GM12864 (cell line): ENCODE measurements around the gene FAM217A.
"Not testable (repeated sequence)": the region's sequence is repeated elsewhere in the genome, so short reads cannot be mapped to it uniquely, and the experiment has no call there.

ENCODE experiments used
- DNase-seq: peaks from one replicate; pipeline ENCODE4 v3.0.0-alpha.2; 2011; ENCODE audit warnings: low read depth
- H3K4me3 ChIP-seq: 2 replicates; pipeline ENCODE4 v1.5.1; 2011; ENCODE audit warnings: mild to moderate bottlenecking, low read depth, low read length, control low read depth
- TF ChIP-seq, protein P1 (sequence below): IDR thresholded peaks from 2 replicates; pipeline ENCODE4 v1.5.1; 2011; ENCODE audit warnings: low read depth, mild to moderate bottlenecking, moderate library complexity, low read length, control low read depth, inconsistent platforms; ENCODE audit errors: missing control alignments

The FAM217A gene

DNA sequence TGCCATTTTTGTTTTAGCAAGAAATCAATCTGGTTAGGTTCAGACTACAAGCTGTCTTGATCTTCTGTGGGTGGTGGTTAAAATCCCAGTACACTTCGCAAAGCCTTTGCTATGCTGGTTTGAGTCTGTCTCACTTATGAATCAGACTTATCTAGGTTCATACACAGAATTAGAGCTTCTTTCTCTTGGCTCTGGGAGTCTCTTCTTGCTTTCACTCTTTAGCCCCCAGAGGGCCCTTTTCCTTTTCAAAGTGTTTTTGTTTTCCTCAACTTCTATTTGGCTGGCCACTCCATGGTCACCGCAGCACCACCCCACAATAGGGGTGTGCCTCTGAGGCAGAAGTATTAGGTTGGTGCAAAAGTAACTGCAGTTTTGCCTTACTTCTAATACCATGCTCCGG is 35.2 kb upstream of the FAM217A start:
- TF ChIP-seq, protein P1, sequence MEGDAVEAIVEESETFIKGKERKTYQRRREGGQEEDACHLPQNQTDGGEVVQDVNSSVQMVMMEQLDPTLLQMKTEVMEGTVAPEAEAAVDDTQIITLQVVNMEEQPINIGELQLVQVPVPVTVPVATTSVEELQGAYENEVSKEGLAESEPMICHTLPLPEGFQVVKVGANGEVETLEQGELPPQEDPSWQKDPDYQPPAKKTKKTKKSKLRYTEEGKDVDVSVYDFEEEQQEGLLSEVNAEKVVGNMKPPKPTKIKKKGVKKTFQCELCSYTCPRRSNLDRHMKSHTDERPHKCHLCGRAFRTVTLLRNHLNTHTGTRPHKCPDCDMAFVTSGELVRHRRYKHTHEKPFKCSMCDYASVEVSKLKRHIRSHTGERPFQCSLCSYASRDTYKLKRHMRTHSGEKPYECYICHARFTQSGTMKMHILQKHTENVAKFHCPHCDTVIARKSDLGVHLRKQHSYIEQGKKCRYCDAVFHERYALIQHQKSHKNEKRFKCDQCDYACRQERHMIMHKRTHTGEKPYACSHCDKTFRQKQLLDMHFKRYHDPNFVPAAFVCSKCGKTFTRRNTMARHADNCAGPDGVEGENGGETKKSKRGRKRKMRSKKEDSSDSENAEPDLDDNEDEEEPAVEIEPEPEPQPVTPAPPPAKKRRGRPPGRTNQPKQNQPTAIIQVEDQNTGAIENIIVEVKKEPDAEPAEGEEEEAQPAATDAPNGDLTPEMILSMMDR: no peak
- no peak for DNase-seq
- no peak overlapping the region for H3K4me3 ChIP-seq

DNA sequence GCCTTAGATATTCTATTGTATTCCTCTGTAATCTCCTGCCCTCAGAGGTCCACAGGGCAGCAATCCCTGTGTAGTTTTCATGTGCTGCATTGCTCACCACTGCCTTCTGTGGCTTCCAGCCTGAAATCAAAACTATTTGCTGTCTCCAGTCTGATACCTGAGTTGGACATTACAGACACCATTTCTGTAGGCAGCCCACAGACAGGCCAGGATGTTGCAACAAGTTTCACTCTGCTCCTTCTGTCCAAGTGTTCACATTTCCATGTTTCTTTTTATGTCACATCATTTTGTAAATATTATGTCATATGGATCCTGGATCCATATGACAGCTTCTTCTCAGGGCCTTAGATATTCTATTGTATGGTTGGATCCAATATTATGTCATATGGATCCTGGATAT is 34.7 kb upstream of the FAM217A start:
- DNase-seq: no peak
- TF ChIP-seq, protein P1: no peak

DNA sequence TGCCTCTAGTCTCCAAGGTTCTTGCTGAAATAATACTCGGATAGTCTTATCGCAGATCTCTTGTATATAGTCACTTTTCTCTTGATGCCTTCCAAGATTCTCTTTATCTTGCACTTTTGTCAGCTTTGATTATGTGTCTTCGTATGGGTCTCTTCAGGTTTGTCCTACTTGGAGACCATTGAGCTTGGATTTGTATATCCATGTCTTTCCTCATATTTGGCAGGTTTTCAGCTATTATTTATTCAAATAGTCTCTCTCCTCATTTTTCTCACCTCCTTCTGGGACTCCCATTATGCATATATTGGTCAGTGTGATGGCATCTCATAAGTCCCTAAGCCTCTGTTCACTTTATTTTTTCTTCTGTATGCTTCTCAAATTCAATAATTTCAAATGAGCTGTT is 33.4 kb upstream of the FAM217A start:
- DNase-seq: no peak
- no peak overlapping the region for H3K4me3 ChIP-seq
- TF ChIP-seq, protein P1: no peak

More for the DNA sequence above, 34.7 kb upstream of the FAM217A start:
- H3K4me3 ChIP-seq: no peak overlapping the region

DNA sequence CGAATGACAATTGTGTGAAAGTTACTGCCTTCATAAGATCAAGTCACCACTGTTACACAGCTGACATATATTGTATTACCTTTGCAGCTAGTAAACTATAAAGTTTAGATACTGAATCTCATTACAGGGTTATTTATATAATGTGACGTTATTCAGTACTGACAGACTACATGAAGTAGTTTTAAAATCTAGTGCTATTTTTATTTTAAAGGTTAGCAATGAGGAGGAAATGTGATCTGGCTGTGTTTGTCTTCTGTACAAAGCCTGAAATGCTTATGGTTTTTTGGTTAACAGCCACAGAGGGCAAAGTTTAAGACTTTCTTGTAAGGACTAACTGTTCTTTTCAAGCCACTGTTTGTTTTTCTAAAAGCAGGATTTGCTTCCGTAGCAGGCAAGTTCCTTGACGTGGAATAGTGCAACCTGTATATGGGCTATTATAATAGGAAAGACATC is 30.5 kb upstream of the FAM217A start:
- H3K4me3 ChIP-seq, DNase-seq: not testable (repeated sequence)

DNA sequence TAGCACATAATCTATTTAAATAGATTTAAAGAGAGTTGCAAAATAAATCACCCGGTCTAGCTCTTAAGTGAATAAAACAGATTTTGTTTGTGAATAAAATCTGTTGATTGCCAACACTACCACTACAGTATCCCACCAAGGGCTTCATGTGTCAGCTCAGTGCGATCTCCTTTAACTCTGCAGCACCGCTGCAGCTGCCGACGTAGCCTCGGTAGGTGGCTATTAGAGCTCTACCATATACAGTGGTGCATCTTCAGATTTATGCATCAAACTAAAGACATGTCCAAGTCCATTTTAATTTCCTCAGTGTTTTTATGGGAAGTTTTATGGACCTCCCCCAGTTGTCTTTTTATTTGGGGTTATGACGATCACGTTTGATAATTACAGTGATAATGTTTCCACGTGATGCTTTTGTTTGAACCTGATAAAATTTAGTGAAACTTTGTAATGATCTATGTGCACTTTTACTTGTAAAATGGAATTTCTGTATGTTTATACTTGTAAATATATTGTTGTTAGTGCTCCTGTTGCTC is 29.7 kb upstream of the FAM217A start:
- TF ChIP-seq, protein P1: no peak
- no peak overlapping the region for H3K4me3 ChIP-seq

DNA sequence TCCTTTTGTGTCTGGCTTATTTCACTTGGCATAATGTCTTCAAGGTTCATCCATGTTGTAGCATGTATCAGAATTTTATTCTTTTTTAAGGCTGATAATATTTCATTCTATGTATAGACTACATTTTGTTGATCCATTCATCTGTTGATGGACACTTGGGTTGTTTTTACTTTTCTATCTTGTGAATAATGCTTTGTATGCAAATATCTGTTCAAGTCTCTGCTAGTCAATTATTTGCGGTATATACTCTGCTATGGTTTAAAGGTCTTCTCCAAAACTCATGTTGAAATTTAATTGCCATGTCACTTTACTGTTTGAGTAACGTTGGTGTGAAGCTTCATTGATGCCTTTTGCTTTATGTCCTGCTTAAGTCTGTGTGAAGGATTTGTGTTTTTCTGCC is 28.9 kb upstream of the FAM217A start:
- no peak for DNase-seq
- H3K4me3 ChIP-seq: no peak overlapping the region
- TF ChIP-seq, protein P1: no peak

More for the DNA sequence above, 29.7 kb upstream of the FAM217A start:
- no peak for DNase-seq

DNA sequence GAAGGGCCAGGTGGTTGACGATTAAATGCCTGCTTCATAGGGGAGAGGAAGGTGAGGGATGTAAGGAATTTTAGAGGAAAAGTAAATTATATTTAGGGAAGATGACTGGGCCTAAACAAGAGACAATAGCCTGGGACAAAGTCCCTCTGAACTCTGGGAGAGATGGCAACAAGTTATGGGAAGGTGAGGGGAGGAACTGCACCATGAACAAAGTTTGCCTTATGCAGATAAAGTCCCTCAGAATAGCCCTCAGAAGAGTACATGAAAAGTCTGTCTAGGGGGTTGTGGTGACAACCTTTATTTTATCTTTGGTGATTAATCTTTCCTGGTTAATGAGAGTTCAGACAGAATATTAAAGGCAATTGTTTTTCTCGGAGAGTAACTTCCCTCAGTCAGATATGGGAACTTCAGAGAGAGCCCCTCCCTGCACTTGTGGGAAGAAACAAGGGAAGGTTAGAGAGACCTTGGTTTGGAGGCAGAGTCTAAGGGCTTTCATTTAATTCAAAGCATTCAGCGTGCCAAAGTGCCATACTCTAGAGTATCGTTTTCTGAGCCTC is 27.1 kb upstream of the FAM217A start:
- TF ChIP-seq, protein P1: no peak
- H3K4me3 ChIP-seq: no peak overlapping the region
- DNase-seq: no peak

DNA sequence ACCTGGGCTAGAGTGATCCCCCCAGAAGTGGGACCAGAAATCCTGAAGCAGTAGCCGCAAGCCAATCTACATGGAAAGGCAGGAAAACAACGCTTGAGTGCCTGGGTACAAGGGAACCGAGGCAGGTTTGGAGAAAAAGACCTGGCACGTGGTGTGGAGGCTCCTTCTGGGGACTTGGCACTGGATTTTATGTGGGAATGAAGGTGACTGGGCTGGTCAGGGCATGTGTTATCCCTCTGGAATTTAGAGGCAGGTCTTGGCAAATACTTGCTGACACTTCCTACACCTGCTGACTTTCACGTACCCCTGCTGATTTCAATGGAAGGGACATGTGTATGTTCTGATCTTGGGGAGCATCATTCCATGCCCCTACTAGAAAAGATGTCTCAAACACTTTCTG is 25.0 kb upstream of the FAM217A start:
- no peak for DNase-seq
- no peak overlapping the region for H3K4me3 ChIP-seq
- TF ChIP-seq, protein P1: no peak
